Gastroesophageal sphincter (tissue), 3 donors: ENCODE results near the gene KCNF1.

Experiments used
- CTCF ChIP-seq, 4 experiments: fragments of 200-600 bp in 2 of 4; fragments of 450-650 bp in 2 of 4; sonication (generic) in 1 of 4; IDR thresholded peaks; one replicate each; pipeline ENCODE4 v1.5.1; 2017 to 2019; ENCODE audit warnings: antibody characterized with exemption in 4 of 4, mild to moderate bottlenecking in 2 of 4, moderate library complexity in 2 of 4
- POLR2A ChIP-seq, 2 donors: fragments of 450-650 bp; IDR thresholded peaks; one replicate each; pipeline ENCODE4 v1.6.1; 2017; ENCODE audit warnings: antibody characterized with exemption in 2 of 2, mild to moderate bottlenecking in 2 of 2, moderate library complexity in 1 of 2
- POLR2AphosphoS5 ChIP-seq: sonication (generic); formaldehyde crosslinking; IDR thresholded peaks from one replicate; pipeline ENCODE4 v1.6.1; 2017; ENCODE audit warnings: antibody characterized with exemption

DNA sequence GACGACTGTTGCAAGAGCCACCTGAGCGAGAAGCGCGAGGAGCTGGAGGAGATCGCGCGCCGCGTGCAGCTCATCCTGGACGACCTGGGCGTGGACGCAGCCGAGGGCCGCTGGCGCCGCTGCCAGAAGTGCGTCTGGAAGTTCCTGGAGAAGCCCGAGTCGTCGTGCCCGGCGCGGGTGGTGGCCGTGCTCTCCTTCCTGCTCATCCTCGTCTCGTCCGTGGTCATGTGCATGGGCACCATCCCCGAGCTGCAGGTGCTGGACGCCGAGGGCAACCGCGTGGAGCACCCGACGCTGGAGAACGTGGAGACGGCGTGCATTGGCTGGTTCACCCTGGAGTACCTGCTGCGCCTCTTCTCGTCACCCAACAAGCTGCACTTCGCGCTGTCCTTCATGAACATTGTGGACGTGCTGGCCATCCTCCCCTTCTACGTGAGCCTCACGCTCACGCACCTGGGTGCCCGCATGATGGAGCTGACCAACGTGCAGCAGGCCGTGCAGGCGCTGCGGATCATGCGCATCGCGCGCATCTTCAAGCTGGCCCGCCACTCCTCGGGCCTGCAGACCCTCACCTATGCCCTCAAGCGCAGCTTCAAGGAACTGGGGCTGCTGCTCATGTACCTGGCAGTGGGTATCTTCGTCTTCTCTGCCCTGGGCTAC lies 1.2 kb downstream of the KCNF1 start:
- TF ChIP-seq POLR2A (IDR thresholded peaks at IDR 0.05): no peak
- TF ChIP-seq CTCF (IDR thresholded peaks at IDR 0.05): no peak
- no peak for TF ChIP-seq POLR2AphosphoS5
